ENCODE results near the gene SLC9A8. TPM values are rescaled to one million over a fixed set of nuclear protein-coding genes. Genes with fewer than 3 reads are reported as not detected.
A peak's percentile ranks its signal among the peaks of the same experiment; 100 is the strongest.

SLC9A8 gene
- total RNA-seq, 1 experiment from 2014 or later, result 6.7 TPM

DNA sequence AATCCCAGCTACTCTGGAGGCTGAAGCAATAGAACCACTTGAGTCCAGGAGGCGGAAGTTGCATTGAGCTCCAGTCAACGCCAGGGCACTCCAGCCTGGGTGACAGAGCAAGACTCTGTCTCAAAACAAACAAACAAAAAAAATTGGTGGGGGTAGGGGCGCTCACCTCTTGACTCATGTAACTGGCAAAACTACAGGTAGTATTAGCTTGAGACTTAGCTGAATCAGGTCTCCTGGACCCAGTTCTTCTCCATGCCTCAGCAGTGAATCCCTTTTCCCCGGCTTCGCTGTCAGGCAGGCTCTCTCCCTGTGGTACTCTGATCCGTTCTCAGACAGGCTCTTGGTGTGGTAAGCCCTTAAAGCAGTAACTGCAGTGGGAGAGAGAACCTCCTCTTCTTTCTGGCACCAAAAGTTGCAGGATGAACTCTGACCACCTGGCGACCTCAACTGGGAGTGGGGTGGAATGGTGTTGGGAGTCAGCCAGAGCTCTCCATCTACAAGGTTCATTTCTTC, 12.9 kb downstream of the SLC9A8 start:
- DNase-seq (ENCODE audit: low read depth, low spot score) (no peak), ATAC-seq (no peak)
- no peaks in the 10 kb centered on the region for H3K27me3 ChIP-seq (ENCODE audit: insufficient read depth, low read length)
- no peaks in the 10 kb centered on the region for H4K20me1 ChIP-seq (ENCODE audit: insufficient read depth)
- TF ChIP-seq JUND (IDR thresholded peaks at IDR 0.05), result no peak
- no peak for TF ChIP-seq EGR1 (IDR thresholded peaks at IDR 0.05; ENCODE audit: low read depth)
- TF ChIP-seq POLR2A (IDR thresholded peaks at IDR 0.05; ENCODE audit: borderline replicate concordance, extremely low read depth, insufficient read depth, insufficient read length), result no peak
- no peak for TF ChIP-seq RAD21 (IDR thresholded peaks at IDR 0.05; ENCODE audit: low read depth)
- TF ChIP-seq ZBTB33 (IDR thresholded peaks at IDR 0.05; ENCODE audit: extremely low read depth, insufficient replicate concordance, low read length), result no peak
- TF ChIP-seq ZFX (IDR thresholded peaks at IDR 0.05), result no peak
- TF ChIP-seq, protein P1, sequence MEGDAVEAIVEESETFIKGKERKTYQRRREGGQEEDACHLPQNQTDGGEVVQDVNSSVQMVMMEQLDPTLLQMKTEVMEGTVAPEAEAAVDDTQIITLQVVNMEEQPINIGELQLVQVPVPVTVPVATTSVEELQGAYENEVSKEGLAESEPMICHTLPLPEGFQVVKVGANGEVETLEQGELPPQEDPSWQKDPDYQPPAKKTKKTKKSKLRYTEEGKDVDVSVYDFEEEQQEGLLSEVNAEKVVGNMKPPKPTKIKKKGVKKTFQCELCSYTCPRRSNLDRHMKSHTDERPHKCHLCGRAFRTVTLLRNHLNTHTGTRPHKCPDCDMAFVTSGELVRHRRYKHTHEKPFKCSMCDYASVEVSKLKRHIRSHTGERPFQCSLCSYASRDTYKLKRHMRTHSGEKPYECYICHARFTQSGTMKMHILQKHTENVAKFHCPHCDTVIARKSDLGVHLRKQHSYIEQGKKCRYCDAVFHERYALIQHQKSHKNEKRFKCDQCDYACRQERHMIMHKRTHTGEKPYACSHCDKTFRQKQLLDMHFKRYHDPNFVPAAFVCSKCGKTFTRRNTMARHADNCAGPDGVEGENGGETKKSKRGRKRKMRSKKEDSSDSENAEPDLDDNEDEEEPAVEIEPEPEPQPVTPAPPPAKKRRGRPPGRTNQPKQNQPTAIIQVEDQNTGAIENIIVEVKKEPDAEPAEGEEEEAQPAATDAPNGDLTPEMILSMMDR (IDR thresholded peaks at IDR 0.05 in 2 of 3, conservative IDR thresholded peaks at IDR 0.05 in 1 of 3; ENCODE audit: borderline replicate concordance in 1 of 3, insufficient read depth in 1 of 3, low read depth in 2 of 3, low read length in 2 of 3), result no peak
- no peak for TF ChIP-seq CBX3 (IDR thresholded peaks at IDR 0.05; ENCODE audit: low read depth)
- no peak for TF ChIP-seq TCF7L2 (IDR thresholded peaks at IDR 0.05; ENCODE audit: borderline replicate concordance, extremely low read depth, insufficient read depth, insufficient read length)
- no peak for TF ChIP-seq EZH2 (IDR thresholded peaks at IDR 0.05)
- TF ChIP-seq FOSL1 (IDR thresholded peaks at IDR 0.05; ENCODE audit: low read depth), result no peak
- TF ChIP-seq SRF (IDR thresholded peaks at IDR 0.05; ENCODE audit: low read depth), result no peak
- peaks cover 7 to 8% of the 10 kb centered on the region in 2 experiments; a peak in 2 of 4 replicates for H3K36me3 ChIP-seq (ENCODE audit: control insufficient read depth in 1 of 2, insufficient read depth in 2 of 2, low read length in 2 of 2)
- BruUV-seq (replicated peaks), result TSS peak; percentile 4
- no peaks in the 10 kb centered on the region for H3K79me2 ChIP-seq (ENCODE audit: insufficient read depth, low read length)
- H3K27ac ChIP-seq (ENCODE audit: low read depth, low read length), result no peak overlapping the region
- H3K4me2 ChIP-seq (ENCODE audit: low read length), result no peak overlapping the region
- RAD21 ChIA-PET (ENCODE audit: low non-redundant PET in 1 of 2, low total read pairs in 2 of 2, uncharacterized antibody in 2 of 2, unreplicated experiment in 2 of 2), result no interaction called here
- H3K9ac ChIP-seq (ENCODE audit: low read length), result no peak overlapping the region
- intact Hi-C loops (cut with micrococcal nuclease), result no loop called here
- H3K9me3 ChIP-seq (ENCODE audit: control insufficient read depth in 1 of 2, insufficient read depth in 1 of 2, low read depth in 1 of 2, low read length in 2 of 2), result no peaks in the 10 kb centered on the region
- H3K9me2 ChIP-seq (ENCODE audit: insufficient read depth), result no peaks in the 10 kb centered on the region
- CTCF ChIA-PET, result interaction anchor here (1.2 kb wide), 1 partner anchor 215 kb away, joined by 3 read pairs; no protein-coding TSS in a partner anchor
- POLR2A ChIA-PET, result no interaction called here
- peaks cover 0 to 3% of the 10 kb centered on the region in 2 experiments; a peak in 1 of 4 replicates for H3K4me1 ChIP-seq (ENCODE audit: control insufficient read depth in 1 of 2, insufficient read depth in 2 of 2, low read length in 2 of 2)
- no peak overlapping the region for H3K4me3 ChIP-seq (replicated peaks in 1 of 2; ENCODE audit: low read depth in 1 of 2, low read length in 2 of 2)
- H2AFZ ChIP-seq (ENCODE audit: low read depth, low read length, poor library complexity, severe bottlenecking), result no peak overlapping the region
